Keratinocyte (primary cell): ENCODE results near the gene TSHZ1. TPM values are rescaled to one million over a fixed set of nuclear protein-coding genes. Genes with fewer than 3 reads are reported as not detected.

Experiments
- DNase-seq: peaks from one replicate; pipeline ENCODE4 v3.0.0-alpha.2; 2011; ENCODE audit warnings: low read depth, missing footprints, low spot score
- FAIRE-seq: peaks from 2 replicates; lab custom pipeline; 2011; peaks lifted over from hg19 to GRCh38; lab: Jason Lieb, UNC
- H2AFZ ChIP-seq: 2 replicates; pipeline ENCODE4 v1.6.0; 2012; ENCODE audit warnings: low read length, control low read depth, inconsistent platforms; ENCODE audit not compliant: control insufficient read depth
- H3K27ac ChIP-seq: 2 replicates; pipeline ENCODE4 v1.5.1; 2011; ENCODE audit warnings: low read length; ENCODE audit not compliant: control insufficient read depth, insufficient read depth
- H3K27me3 ChIP-seq: 3 replicates; pipeline ENCODE4 v1.6.0; 2011; ENCODE audit warnings: low read length; ENCODE audit not compliant: control insufficient read depth, insufficient read depth; ENCODE audit errors: extremely low read depth
- H3K36me3 ChIP-seq, 2 experiments: 2 replicates in 1 of 2; 3 replicates in 1 of 2; pipeline ENCODE4 v1.5.1; 2011; ENCODE audit warnings: low read length in 2 of 2, mild to moderate bottlenecking in 1 of 2; ENCODE audit not compliant: control insufficient read depth in 2 of 2, insufficient read depth in 2 of 2; ENCODE audit errors: extremely low read depth in 1 of 2
- H3K4me1 ChIP-seq: 3 replicates; pipeline ENCODE4 v1.5.1; 2011; ENCODE audit warnings: low read length; ENCODE audit not compliant: control insufficient read depth, insufficient read depth; ENCODE audit errors: extremely low read depth
- H3K4me2 ChIP-seq: 3 replicates; pipeline ENCODE4 v1.6.0; 2011; ENCODE audit warnings: low read depth, low read length; ENCODE audit not compliant: control insufficient read depth, insufficient read depth; ENCODE audit errors: extremely low read depth
- H3K4me3 ChIP-seq, 3 experiments: fragments of 200-600 bp in 1 of 3; sonication (generic) in 1 of 3; 2 replicates in 2 of 3; 3 replicates in 1 of 3; pipeline ENCODE4 v1.5.1; 2011 to 2016; ENCODE audit warnings: low read length in 3 of 3, mild to moderate bottlenecking in 3 of 3, control low read depth in 2 of 3, inconsistent platforms in 1 of 3, low read depth in 1 of 3, mixed read lengths in 1 of 3, mixed run types in 1 of 3, moderate library complexity in 1 of 3; ENCODE audit not compliant: control insufficient read depth in 2 of 3, insufficient read depth in 2 of 3; ENCODE audit errors: extremely low read depth in 1 of 3
- H3K79me2 ChIP-seq: 2 replicates; pipeline ENCODE4 v1.6.0; 2012; ENCODE audit warnings: low read length; ENCODE audit not compliant: control insufficient read depth, insufficient read depth
- H3K9ac ChIP-seq: 3 replicates; pipeline ENCODE4 v1.6.0; 2011; ENCODE audit warnings: low read length; ENCODE audit not compliant: control insufficient read depth, insufficient read depth; ENCODE audit errors: extremely low read depth
- H3K9me1 ChIP-seq: 3 replicates; pipeline ENCODE4 v1.6.0; 2011; ENCODE audit warnings: low read length; ENCODE audit not compliant: control insufficient read depth, insufficient read depth; ENCODE audit errors: extremely low read depth
- H3K9me3 ChIP-seq: 2 replicates; pipeline ENCODE4 v1.5.1; 2012; ENCODE audit warnings: low read depth, low read length; ENCODE audit not compliant: control insufficient read depth
- H4K20me1 ChIP-seq: 3 replicates; pipeline ENCODE4 v1.6.0; 2011; ENCODE audit warnings: low read length; ENCODE audit not compliant: control insufficient read depth, insufficient read depth; ENCODE audit errors: extremely low read depth
- EZH2 ChIP-seq: IDR thresholded peaks from one replicate; pipeline ENCODE4 v1.6.1; 2012; ENCODE audit warnings: inconsistent platforms, mild to moderate bottlenecking, low read length, moderate library complexity
- dilution Hi-C: fragments of 300-500 bp; cut with MboI; formaldehyde crosslinking; loops from one replicate; pipeline ENCODE4 v1.7.0; 2020; ENCODE audit warnings: low sequenced_read_pairs; ENCODE audit not compliant: extremely low pct_ligation_motif_present
- polyA plus RNA-seq, 5 experiments: library from polyadenylated mRNA; depleted of rRNA in 3 of 5; stranded (reverse) in 3 of 5; stranded (forward) in 1 of 5; unstranded in 1 of 5; fragments of >200 nt; gene quantifications; 1 replicate in 1 of 5; 2 replicates in 3 of 5; 3 replicates in 1 of 5; pipeline versions ENCODE4 v1.2.1 to v1.2.3, GENCODE V29; 2011 to 2012; ENCODE audit warnings: missing spikeins in 2 of 5, low read depth in 1 of 5, low replicate concordance in 1 of 5
- TF ChIP-seq, protein P1 (sequence below), 3 experiments: IDR thresholded peaks in 1 of 3; conservative IDR thresholded peaks in 1 of 3; optimal IDR thresholded peaks in 1 of 3; 2 replicates in 2 of 3; 3 replicates in 1 of 3; pipeline versions ENCODE3 to v1.5.1; 2011; ENCODE audit warnings: low read length in 3 of 3, mild to moderate bottlenecking in 3 of 3, moderate library complexity in 2 of 3, control low read depth in 1 of 3, inconsistent platforms in 1 of 3; ENCODE audit not compliant: insufficient read depth in 2 of 3; ENCODE audit errors: extremely low read depth in 1 of 3

The TSHZ1 gene
- polyA plus RNA-seq, 1 donor (not counting 4 experiments of a cell fraction or from before 2014, with no cell fraction given) = 2.2 TPM

GRCh38 chr18:75276818-75277609 lies 66.4 kb downstream of the TSHZ1 start:
- DNase-seq (no peak), FAIRE-seq (no peak)
- Histone ChIP-seq H3K27ac (no peak overlapping the region), H2AFZ (no peak overlapping the region), H3K4me3 (no peak overlapping the region), H3K27me3 (no peaks in the 10 kb centered on the region), H3K4me1 (no peaks in the 10 kb centered on the region), H3K79me2 (no peaks in the 10 kb centered on the region), H3K9me1 (no peaks in the 10 kb centered on the region), H4K20me1 (no peaks in the 10 kb centered on the region), H3K36me3 (no peaks in the 10 kb centered on the region), H3K9me3 (no peaks in the 10 kb centered on the region), H3K4me2 (no peak overlapping the region), H3K9ac (no peak overlapping the region)
- TF ChIP-seq EZH2 = no peak
- TF ChIP-seq, protein P1, sequence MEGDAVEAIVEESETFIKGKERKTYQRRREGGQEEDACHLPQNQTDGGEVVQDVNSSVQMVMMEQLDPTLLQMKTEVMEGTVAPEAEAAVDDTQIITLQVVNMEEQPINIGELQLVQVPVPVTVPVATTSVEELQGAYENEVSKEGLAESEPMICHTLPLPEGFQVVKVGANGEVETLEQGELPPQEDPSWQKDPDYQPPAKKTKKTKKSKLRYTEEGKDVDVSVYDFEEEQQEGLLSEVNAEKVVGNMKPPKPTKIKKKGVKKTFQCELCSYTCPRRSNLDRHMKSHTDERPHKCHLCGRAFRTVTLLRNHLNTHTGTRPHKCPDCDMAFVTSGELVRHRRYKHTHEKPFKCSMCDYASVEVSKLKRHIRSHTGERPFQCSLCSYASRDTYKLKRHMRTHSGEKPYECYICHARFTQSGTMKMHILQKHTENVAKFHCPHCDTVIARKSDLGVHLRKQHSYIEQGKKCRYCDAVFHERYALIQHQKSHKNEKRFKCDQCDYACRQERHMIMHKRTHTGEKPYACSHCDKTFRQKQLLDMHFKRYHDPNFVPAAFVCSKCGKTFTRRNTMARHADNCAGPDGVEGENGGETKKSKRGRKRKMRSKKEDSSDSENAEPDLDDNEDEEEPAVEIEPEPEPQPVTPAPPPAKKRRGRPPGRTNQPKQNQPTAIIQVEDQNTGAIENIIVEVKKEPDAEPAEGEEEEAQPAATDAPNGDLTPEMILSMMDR (optimal IDR thresholded peaks at IDR 0.05 in 1 of 3, IDR thresholded peaks at IDR 0.05 in 1 of 3, conservative IDR thresholded peaks at IDR 0.05 in 1 of 3; ENCODE audit: extremely low read depth in 1 of 3, insufficient read depth in 2 of 3, low read length in 3 of 3) = no peak
- dilution Hi-C loops = no loop called here

DNA sequence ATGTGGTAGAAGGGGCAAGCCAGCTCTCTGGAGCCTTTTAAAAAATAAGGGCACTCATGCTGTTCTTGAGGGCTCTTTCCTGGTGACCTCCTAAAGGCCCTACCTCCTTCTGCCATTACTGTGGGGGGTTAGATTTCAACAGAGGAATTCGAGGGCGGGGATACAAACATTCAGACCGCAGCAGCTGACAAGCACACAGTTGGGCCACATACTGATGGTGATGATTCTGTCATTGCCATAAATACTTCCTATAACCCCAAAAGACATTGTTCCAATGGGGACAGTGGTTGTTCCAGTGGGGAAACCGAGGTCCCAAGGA lies 67.0 kb downstream of the TSHZ1 start:
- dilution Hi-C loops = no loop called here
- H3K9me1 ChIP-seq = no peaks in the 10 kb centered on the region
- no peak overlapping the region for H3K4me2 ChIP-seq
- H3K27me3 ChIP-seq = no peaks in the 10 kb centered on the region
- TF ChIP-seq, protein P1 (optimal IDR thresholded peaks at IDR 0.05 in 1 of 3, IDR thresholded peaks at IDR 0.05 in 1 of 3, conservative IDR thresholded peaks at IDR 0.05 in 1 of 3; ENCODE audit: extremely low read depth in 1 of 3, insufficient read depth in 2 of 3, low read length in 3 of 3) = no peak
- no peak for TF ChIP-seq EZH2
- FAIRE-seq (no peak), DNase-seq (no peak)
- no peaks in the 10 kb centered on the region for H3K4me1 ChIP-seq
- no peak overlapping the region for H2AFZ ChIP-seq
- no peaks in the 10 kb centered on the region for H3K36me3 ChIP-seq
- no peak overlapping the region for H3K4me3 ChIP-seq
- H3K9me3 ChIP-seq = no peaks in the 10 kb centered on the region
- no peak overlapping the region for H3K27ac ChIP-seq
- H4K20me1 ChIP-seq = no peaks in the 10 kb centered on the region
- H3K79me2 ChIP-seq = no peaks in the 10 kb centered on the region
- no peak overlapping the region for H3K9ac ChIP-seq
